GM12874 (cell line): Measurements from ENCODE around the gene PALLD.

ENCODE experiments used
- TF ChIP-seq, protein P1 (sequence below): IDR thresholded peaks from 2 replicates; pipeline ENCODE4 v1.5.1; 2011; ENCODE audit warnings: low read depth, mild to moderate bottlenecking, control low read depth, low read length, moderate library complexity; ENCODE audit not compliant: insufficient read depth

The PALLD gene

DNA sequence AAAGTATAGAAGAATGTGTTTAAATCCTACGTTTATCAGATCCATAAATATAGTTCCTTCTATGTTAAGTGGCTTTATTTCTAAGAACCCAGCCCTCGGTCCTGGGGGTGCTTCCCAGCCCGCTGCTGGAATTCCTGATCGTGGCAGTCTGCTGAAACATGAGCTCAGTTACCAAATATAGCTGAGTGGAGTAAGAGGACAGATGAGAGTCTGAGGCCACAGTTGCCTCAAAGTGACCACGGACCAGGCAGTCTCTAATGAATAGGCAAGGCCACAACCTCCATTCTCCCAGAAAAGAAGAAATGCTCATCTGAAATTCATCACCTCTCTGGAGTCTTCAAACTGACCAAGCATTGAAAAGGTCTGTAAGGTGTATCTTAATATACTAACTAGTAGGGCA, at the start of gene PALLD:
TSS of gene PALLD (plus strand) at position 219 of the 400 bp plus-strand sequence.
- TF ChIP-seq, protein P1, sequence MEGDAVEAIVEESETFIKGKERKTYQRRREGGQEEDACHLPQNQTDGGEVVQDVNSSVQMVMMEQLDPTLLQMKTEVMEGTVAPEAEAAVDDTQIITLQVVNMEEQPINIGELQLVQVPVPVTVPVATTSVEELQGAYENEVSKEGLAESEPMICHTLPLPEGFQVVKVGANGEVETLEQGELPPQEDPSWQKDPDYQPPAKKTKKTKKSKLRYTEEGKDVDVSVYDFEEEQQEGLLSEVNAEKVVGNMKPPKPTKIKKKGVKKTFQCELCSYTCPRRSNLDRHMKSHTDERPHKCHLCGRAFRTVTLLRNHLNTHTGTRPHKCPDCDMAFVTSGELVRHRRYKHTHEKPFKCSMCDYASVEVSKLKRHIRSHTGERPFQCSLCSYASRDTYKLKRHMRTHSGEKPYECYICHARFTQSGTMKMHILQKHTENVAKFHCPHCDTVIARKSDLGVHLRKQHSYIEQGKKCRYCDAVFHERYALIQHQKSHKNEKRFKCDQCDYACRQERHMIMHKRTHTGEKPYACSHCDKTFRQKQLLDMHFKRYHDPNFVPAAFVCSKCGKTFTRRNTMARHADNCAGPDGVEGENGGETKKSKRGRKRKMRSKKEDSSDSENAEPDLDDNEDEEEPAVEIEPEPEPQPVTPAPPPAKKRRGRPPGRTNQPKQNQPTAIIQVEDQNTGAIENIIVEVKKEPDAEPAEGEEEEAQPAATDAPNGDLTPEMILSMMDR = no peak

GRCh38 chr4:168449719-168450452, 47.0 kb upstream of the PALLD start:
- TF ChIP-seq, protein P1 = no peak

- TF ChIP-seq, protein P1 = no peak
Measured at GRCh38 chr4:168451331-168451730, 45.5 kb upstream of the PALLD start.

- TF ChIP-seq, protein P1 = no peak
Measured at GRCh38 chr4:168451744-168452390, 45.0 kb upstream of the PALLD start.

GRCh38 chr4:168453146-168453545, 43.7 kb upstream of the PALLD start:
- TF ChIP-seq, protein P1 = no peak

DNA sequence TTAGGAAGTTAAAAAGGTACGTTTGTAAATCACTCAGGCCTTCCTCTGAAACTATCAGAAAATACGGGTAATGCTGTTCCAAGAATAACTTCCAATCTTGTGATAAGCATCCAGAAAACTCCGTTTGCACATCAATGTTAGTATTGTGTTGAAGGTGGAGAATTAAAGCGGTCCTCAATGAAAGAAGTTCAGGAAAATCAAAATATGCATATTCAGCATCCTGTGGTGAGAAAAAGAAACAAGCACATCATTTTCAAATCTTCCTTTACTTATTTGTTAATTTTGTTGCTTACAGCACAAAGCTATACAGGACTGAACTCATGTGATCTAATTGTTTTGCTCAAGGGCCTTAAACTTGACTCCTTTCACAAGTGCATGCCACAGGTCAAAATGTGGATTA, 35.0 kb upstream of the PALLD start:
- TF ChIP-seq, protein P1 = no peak

DNA sequence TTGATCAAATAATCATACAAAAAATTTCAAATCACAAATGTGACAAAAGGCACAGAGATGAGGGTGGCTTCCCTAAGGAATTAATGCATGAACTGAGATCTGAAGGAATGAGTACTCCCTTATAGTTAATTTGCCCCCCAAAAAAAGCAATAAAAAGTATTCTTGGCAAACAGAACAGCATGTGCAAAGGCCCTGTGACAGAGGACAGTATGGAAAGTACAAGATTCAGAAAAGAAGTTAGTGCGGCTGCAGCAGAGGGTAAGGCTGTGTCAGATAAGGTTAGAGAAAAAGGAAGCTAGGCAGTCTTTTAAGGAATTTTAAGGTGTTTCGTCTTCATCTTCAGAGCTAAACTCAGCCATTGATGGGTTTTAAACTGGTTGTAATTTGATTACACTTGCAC, 23.9 kb upstream of the PALLD start:
- TF ChIP-seq, protein P1 = no peak
